Esophagus squamous epithelium (tissue), 5 donors: ENCODE measurements around the gene VGLL4. TPM values are rescaled to one million over a fixed set of nuclear protein-coding genes. Genes with fewer than 3 reads are reported as not detected.

Experiments used
- DNase-seq: peaks from one replicate; lab custom pipeline; 2025; lab: John Stamatoyannopoulos, UW
- H3K27ac ChIP-seq, 4 donors: fragments of 200-600 bp; sonication (generic); one replicate each; pipeline ENCODE4 v1.5.1; 2016 to 2019; ENCODE audit warnings: mild to moderate bottlenecking in 1 of 4
- H3K27me3 ChIP-seq, 4 donors: fragments of 200-600 bp; sonication (generic); 1 replicate in 3 of 4; 2 replicates in 1 of 4; pipeline versions ENCODE4 v1.5.1 to v1.6.0; 2017 to 2021; ENCODE audit warnings: antibody characterized with exemption in 1 of 4
- H3K36me3 ChIP-seq, 3 donors: fragments of 200-600 bp; sonication (generic); one replicate each; pipeline ENCODE4 v1.5.1; 2016 to 2019
- H3K4me1 ChIP-seq, 3 donors: fragments of 200-600 bp; sonication (generic); one replicate each; pipeline ENCODE4 v1.5.1; 2017 to 2019
- H3K4me3 ChIP-seq, 4 donors: fragments of 200-600 bp; sonication (generic); 1 replicate in 3 of 4; 2 replicates in 1 of 4; pipeline ENCODE4 v1.5.1; 2016 to 2019; ENCODE audit warnings: mild to moderate bottlenecking in 2 of 4, moderate library complexity in 1 of 4
- H3K9me3 ChIP-seq, 3 donors: fragments of 200-600 bp; sonication (generic); one replicate each; pipeline ENCODE4 v1.5.1; 2016 to 2019
- POLR2A ChIP-seq, 4 donors: fragments of 450-650 bp; IDR thresholded peaks; one replicate each; pipeline ENCODE4 v1.6.1; 2017; ENCODE audit warnings: antibody characterized with exemption in 4 of 4, mild to moderate bottlenecking in 4 of 4, moderate library complexity in 3 of 4
- WGBS, 2 donors: methylation state at CpG; one replicate each; pipeline ENCODE4 v1.1.5; 2018; 5-methylcytosine and 5-hydroxymethylcytosine counted together
- intact Hi-C: fragments of 100-400 bp; cut with DNase I; formaldehyde crosslinking; loops from one replicate; pipeline ENCODE4 v1.15.0; 2022
- total RNA-seq, 4 donors: library from RNA; depleted of rRNA; stranded (reverse); fragments of >200 nt; gene quantifications; one replicate each; pipeline ENCODE4 v1.1.0, GENCODE V29; 2016
- TF ChIP-seq, protein P1 (sequence below), 6 experiments: fragments of 450-650 bp in 4 of 6; fragments of 200-600 bp in 2 of 6; sonication (generic) in 2 of 6; IDR thresholded peaks; one replicate each; pipeline ENCODE4 v1.5.1; 2016 to 2019; ENCODE audit warnings: antibody characterized with exemption in 6 of 6, mild to moderate bottlenecking in 4 of 6, moderate library complexity in 4 of 6
- donor health status: DM: yes; HTN: yes; CAD: no.

The VGLL4 gene
- total RNA-seq, 4 donors from 2014 or later, result 31.8 to 50.0 (median 44.5) TPM

DNA sequence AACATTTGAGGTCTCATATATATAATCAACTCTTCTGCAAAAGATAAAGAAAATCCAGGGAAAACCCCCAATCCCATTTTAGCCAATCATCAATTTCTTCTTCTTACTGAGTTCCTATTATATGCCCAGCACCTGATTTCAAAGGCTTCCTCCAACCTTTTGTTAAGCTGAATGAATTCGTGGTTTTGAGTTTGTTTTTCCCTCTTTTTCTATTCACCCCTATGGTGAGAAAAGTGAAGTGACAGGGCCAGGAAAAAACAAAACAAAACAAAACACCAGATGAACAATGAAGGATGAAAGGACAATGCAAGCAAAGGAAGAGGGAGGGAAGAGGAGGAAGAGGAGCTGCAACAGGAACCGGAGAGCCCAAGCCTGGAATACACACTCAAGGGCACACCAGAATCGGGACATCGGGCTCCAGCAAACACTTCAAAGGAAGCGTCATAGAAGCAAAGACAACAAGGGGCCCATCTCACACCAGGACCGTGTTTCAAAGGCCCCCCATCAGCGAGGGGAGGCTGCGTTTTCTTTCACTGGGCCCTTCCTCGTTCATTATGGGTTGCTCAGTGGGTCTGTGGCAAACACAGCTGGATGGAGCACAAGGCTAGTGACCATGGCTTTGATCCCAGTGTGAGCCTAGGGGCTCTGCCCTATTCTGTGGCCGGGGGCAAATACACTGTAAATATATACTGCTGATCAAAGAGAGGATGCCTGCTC lies 50.2 kb downstream of the VGLL4 start:
- Histone ChIP-seq H3K9me3 (no peaks in the 10 kb centered on the region), H3K27ac (peak overlapping the region in 3 of 4 donors; percentile 2 to 72 (median 23)), H3K4me1 (peaks cover 30 to 70% (median 34%) of the 10 kb centered on the region in 3 donors), H3K27me3 (no peaks in the 10 kb centered on the region), H3K4me3 (no peak overlapping the region), H3K36me3 (peaks cover 0 to 7% (median 0%) of the 10 kb centered on the region in 3 donors)
- TF ChIP-seq, protein P1, sequence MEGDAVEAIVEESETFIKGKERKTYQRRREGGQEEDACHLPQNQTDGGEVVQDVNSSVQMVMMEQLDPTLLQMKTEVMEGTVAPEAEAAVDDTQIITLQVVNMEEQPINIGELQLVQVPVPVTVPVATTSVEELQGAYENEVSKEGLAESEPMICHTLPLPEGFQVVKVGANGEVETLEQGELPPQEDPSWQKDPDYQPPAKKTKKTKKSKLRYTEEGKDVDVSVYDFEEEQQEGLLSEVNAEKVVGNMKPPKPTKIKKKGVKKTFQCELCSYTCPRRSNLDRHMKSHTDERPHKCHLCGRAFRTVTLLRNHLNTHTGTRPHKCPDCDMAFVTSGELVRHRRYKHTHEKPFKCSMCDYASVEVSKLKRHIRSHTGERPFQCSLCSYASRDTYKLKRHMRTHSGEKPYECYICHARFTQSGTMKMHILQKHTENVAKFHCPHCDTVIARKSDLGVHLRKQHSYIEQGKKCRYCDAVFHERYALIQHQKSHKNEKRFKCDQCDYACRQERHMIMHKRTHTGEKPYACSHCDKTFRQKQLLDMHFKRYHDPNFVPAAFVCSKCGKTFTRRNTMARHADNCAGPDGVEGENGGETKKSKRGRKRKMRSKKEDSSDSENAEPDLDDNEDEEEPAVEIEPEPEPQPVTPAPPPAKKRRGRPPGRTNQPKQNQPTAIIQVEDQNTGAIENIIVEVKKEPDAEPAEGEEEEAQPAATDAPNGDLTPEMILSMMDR (IDR thresholded peaks at IDR 0.05), result no peak
- TF ChIP-seq POLR2A (IDR thresholded peaks at IDR 0.05), result no peak
- intact Hi-C loops, result no loop called here
- WGBS, 2 donors, result 74 to 75% methylated on average over 9 to 10 of the region's 10 CpGs
- DNase-seq, result no peak

DNA sequence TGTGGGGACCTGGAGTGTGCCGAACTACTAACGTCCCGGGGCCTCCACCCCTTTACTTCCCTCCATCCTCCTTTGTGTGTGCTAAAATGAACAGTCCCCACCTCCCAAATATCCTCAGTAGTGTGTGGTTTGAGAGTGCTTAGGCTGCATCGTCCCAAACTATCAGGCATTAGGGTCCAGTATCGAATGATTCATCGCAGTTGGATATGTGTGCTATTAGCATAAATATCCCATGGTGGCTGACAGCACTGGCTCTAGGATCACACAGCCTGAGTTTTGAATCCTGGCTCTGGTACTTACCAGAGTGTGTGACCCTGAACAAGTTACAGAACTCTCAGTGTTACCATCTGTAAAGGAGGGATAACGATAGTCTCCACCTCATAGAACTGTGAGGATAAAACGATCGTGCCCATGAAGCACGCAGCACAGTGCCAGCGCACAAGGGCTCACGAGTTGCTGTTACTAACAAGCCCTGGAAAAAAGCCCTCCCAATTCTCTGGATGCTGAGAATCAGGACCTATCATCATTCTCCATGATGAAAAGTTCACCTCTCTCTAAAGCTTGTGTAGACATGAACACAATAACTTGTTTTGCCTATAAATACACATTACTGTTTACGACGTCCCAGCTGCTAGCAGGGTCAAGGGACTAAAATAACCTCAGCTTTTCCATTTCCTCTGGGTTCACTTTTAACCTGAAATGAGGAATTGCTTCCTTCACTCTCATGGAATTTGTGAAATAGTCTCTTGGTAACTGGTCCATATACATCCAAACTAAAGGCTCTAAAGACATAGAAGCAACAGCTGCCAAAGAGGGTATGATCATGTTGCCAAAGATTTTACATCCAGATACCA lies 51.0 kb downstream of the VGLL4 start:
- Histone ChIP-seq H3K9me3 (no peaks in the 10 kb centered on the region), H3K36me3 (peaks cover 0 to 7% (median 0%) of the 10 kb centered on the region in 3 donors), H3K27ac (peak overlapping the region; percentile 45 to 78 (median 74)), H3K4me1 (peaks cover 30 to 75% (median 34%) of the 10 kb centered on the region in 3 donors), H3K27me3 (no peaks in the 10 kb centered on the region), H3K4me3 (no peak overlapping the region)
- DNase-seq, result no peak
- no peak for TF ChIP-seq POLR2A (IDR thresholded peaks at IDR 0.05)
- intact Hi-C loops, result no loop called here
- WGBS, 2 donors, result 62 to 70% methylated on average over 14 of the region's 14 CpGs

DNA sequence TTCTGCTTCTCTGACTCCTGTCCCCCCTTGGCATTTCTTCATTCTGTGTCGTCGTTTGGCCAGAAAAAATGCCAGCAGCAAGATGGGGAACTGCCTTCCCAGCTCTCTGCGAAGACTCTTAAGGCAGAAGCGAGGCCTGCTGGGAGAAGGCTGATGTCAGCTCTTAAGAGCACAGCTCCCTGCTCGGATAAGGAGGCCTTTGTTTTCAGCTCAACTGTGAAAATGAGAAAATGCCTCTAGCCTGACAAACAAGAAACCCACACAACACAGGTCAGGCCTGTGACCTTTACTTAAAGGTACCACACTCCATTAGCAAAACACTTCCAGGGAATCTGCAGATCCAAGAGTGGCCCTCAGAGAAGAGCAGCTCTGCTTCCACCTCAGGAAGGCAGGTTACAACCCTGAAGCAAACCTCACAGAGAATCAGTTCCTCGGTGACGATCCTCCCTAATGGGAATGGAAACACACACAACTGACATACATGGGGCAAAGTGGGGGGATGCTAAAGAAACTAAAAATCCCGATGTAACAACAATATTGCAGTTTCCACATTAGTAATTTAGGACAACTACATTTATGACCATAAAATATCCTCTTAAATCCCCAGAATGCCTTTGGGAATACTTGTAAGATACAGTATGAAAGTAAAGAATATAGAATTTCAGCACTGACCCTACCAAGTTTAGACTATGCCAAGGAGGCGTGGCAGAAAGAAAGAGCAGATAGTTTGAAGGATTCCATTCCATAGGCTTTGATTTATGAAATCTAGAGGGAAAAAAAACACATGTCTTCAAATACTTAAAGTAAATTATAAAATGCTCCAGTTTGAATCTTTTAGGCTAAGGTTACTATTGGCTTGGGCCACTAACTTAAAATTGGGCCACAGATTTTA lies 52.1 kb downstream of the VGLL4 start:
- Histone ChIP-seq H3K27ac (peak overlapping the region; percentile 45 to 78 (median 74)), H3K36me3 (peaks cover 0 to 12% (median 0%) of the 10 kb centered on the region in 3 donors), H3K27me3 (no peaks in the 10 kb centered on the region), H3K4me1 (peaks cover 30 to 81% (median 34%) of the 10 kb centered on the region in 3 donors), H3K9me3 (no peaks in the 10 kb centered on the region), H3K4me3 (peak overlapping the region in 1 of 4 donors; percentile 22)
- no peak for DNase-seq
- no peak for TF ChIP-seq POLR2A (IDR thresholded peaks at IDR 0.05)
- 22 to 24% methylated on average over 6 to 9 of the region's 9 CpGs for WGBS, 2 donors
- intact Hi-C loops, result no loop called here

DNA sequence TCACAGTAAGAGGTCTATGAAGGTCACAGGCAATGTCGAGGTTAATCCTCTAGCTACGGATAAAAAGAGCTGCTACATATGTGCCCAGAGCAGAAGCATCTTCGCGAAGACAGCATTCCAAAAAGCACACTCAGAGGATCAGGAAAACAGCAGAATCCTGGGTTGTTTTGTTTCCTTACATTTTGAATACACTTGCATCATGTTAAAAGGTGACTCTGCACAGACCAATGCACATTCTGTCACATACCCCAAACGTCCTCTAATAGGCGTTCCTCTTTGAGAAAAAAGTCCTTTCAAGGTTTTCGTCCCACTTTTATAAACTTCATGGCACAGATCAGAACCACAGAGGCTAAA lies 52.7 kb downstream of the VGLL4 start:
- Histone ChIP-seq H3K9me3 (no peaks in the 10 kb centered on the region), H3K36me3 (peaks cover 0 to 12% (median 0%) of the 10 kb centered on the region in 3 donors), H3K27ac (peak overlapping the region; percentile 45 to 78 (median 74)), H3K27me3 (no peaks in the 10 kb centered on the region), H3K4me3 (peak overlapping the region in 1 of 4 donors; percentile 22), H3K4me1 (peaks cover 30 to 82% (median 34%) of the 10 kb centered on the region in 3 donors)
- TF ChIP-seq POLR2A (IDR thresholded peaks at IDR 0.05), result no peak
- TF ChIP-seq, protein P1 (IDR thresholded peaks at IDR 0.05), result no peak
- WGBS, 2 donors, result 37 to 47% methylated on average over 7 of the region's 7 CpGs
- intact Hi-C loops, result no loop called here
- no peak for DNase-seq

DNA sequence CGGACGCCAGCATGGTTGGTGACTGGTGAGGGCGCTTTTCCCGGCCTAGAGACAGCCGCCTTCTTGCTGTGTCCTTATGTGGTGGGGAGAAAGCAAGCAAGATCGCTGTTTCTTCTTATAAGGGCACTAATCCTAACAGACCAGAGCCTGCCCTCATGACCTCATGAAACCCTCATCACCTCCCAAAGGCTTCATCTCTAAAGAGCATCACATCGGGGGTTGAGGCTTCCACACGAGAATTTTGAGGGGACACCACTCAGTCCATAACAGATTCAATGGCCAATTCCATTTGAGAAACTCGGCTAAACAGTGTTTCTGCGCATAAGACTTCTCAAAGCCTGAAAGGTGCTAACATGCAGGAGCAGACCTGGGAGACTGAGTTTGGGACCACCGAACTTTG lies 54.0 kb downstream of the VGLL4 start:
- Histone ChIP-seq H3K9me3 (no peaks in the 10 kb centered on the region), H3K4me3 (no peak overlapping the region), H3K4me1 (peaks cover 30 to 95% (median 34%) of the 10 kb centered on the region in 3 donors), H3K27me3 (no peaks in the 10 kb centered on the region), H3K27ac (peak overlapping the region in 1 of 4 donors; percentile 77), H3K36me3 (peaks cover 0 to 11% (median 0%) of the 10 kb centered on the region in 3 donors)
- 84 to 85% methylated on average over 9 of the region's 11 CpGs for WGBS, 2 donors
- DNase-seq, result no peak
- TF ChIP-seq, protein P1 (IDR thresholded peaks at IDR 0.05), result no peak
- no peak for TF ChIP-seq POLR2A (IDR thresholded peaks at IDR 0.05)
- intact Hi-C loops, result no loop called here
